ENCODE measurements around the gene MBOAT1. TPM values are rescaled to one million over a fixed set of nuclear protein-coding genes. Genes with fewer than 3 reads are reported as not detected.
A peak's percentile ranks its signal among the peaks of the same experiment; 100 is the strongest.

The MBOAT1 gene
- total and polyA plus RNA-seq, 12 donors = 1.5 to 7.9 (median 3.8) TPM

DNA sequence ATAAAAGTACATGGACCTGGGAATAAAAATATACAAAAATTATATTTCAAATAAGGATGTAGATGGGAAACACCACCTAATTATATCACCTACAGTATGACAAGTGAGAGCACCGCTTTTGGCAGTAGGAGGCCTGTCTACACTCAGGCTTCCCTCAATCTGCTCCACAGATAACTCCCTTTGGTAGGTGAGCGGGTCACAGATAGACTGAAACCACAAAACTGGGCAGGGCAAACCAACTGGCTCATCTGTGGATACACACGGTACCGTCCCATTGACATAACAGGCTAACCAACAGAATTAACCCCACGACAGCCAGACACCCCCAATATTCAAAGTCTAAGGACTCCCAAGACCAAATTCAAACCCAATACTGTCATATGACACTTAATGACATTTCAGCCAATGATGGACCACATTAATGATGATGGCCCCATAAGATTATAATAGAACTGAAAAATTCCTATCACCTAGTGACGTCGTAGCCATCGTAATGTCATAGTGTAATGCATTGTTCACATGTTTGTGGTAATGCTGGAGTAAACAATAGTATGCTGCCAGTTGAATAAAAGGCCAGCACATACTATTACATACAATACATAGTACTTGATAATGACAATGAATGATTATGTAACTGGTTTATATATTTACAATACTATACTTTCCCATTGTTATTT, 109.7 kb downstream of the MBOAT1 start:
- H3K9me3 ChIP-seq = no peaks in the 10 kb centered on the region
- peaks cover 0 to 85% (median 6%) of the 10 kb centered on the region in 9 donors for H3K36me3 ChIP-seq
- peaks cover 0 to 5% (median 0%) of the 10 kb centered on the region in 9 donors for H3K4me1 ChIP-seq
- 70 to 87% methylated on average over 8 of the region's 8 CpGs for WGBS, 2 donors
- H3K27ac ChIP-seq = no peak overlapping the region
- no peak for ATAC-seq
- H3K27me3 ChIP-seq = no peaks in the 10 kb centered on the region
- H3K4me3 ChIP-seq = no peak overlapping the region
- intact Hi-C loops (cut with DNase I) = no loop called here
- TF ChIP-seq, protein P1, sequence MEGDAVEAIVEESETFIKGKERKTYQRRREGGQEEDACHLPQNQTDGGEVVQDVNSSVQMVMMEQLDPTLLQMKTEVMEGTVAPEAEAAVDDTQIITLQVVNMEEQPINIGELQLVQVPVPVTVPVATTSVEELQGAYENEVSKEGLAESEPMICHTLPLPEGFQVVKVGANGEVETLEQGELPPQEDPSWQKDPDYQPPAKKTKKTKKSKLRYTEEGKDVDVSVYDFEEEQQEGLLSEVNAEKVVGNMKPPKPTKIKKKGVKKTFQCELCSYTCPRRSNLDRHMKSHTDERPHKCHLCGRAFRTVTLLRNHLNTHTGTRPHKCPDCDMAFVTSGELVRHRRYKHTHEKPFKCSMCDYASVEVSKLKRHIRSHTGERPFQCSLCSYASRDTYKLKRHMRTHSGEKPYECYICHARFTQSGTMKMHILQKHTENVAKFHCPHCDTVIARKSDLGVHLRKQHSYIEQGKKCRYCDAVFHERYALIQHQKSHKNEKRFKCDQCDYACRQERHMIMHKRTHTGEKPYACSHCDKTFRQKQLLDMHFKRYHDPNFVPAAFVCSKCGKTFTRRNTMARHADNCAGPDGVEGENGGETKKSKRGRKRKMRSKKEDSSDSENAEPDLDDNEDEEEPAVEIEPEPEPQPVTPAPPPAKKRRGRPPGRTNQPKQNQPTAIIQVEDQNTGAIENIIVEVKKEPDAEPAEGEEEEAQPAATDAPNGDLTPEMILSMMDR (IDR thresholded peaks at IDR 0.05) = no peak
- no peak for DNase-seq

DNA sequence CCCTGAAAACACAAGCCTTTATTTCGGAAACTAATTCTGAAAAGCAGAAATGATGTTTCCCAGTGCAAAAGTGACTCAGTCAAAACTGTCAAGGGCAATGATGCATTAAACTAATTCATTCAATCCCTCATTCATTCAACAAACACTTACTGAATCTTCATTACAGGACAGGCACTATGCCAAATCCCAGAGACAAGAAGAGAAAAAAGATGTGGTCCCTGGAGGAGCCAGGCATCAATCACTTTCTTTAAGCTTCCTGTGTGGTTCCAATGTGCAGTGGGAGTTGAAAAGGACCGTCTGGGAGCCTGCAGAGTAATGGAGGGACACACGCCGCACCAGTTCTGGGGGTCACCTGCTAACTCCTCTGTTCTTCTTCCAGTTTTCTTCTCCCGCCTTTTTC, 113.1 kb downstream of the MBOAT1 start:
- no peak overlapping the region for H3K4me3 ChIP-seq
- peaks cover 0 to 5% (median 0%) of the 10 kb centered on the region in 9 donors for H3K4me1 ChIP-seq
- H3K27ac ChIP-seq = no peak overlapping the region
- DNase-seq = no peak
- intact Hi-C loops (cut with DNase I) = loop anchor here in 2 of 10 donors (10.0 kb wide), 2 partner anchors 196 to 306 kb away; partner anchors contain the start of gene E2F3 (in 1 of the 2)
- TF ChIP-seq, protein P1 (IDR thresholded peaks at IDR 0.05) = no peak
- H3K9me3 ChIP-seq = no peaks in the 10 kb centered on the region
- 87 to 90% methylated on average over 5 of the region's 5 CpGs for WGBS, 2 donors
- ATAC-seq = no peak
- H3K36me3 ChIP-seq = peaks cover 0 to 54% (median 6%) of the 10 kb centered on the region in 9 donors
- no peaks in the 10 kb centered on the region for H3K27me3 ChIP-seq

DNA sequence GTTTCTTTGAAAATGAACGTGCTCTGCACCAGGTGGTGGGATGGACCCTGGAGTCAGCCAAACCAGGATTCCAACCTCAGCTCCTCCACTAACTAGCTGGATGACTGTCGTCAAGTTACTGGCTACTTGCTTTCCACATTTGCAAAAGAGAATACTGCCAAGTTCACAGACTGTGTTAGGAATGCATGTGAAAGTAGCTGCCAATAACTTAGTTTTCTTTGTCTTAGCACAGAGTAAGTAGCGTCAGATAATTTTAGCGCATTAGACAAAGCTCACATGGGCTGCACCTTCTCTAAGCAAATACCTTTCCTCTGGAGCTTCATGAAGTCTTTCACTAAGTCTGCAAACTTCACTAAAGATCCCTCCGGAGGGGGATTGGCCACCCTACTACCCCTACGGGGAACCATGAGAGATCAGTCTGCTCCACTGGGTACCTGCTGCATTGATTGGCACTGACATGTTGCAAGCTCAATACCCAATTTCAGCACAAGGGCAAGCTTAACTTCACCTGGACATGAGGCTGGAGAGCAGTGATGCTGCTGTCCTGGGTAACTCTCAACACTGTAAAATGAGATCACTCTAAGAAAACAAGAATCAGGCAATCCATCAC, 113.9 kb downstream of the MBOAT1 start:
- H3K4me3 ChIP-seq = no peak overlapping the region
- H3K27me3 ChIP-seq = no peaks in the 10 kb centered on the region
- intact Hi-C loops (cut with DNase I) = loop anchor here in 2 of 10 donors (10.0 kb wide), 2 partner anchors 196 to 306 kb away; partner anchors contain the start of gene E2F3 (in 1 of the 2)
- DNase-seq (no peak), ATAC-seq (peak in 1 of 8 donors; percentile 41)
- H3K27ac ChIP-seq = no peak overlapping the region
- peaks cover 0 to 46% (median 0%) of the 10 kb centered on the region in 9 donors for H3K36me3 ChIP-seq
- 46 to 59% methylated on average over 6 of the region's 6 CpGs for WGBS, 2 donors
- peaks cover 0 to 5% (median 0%) of the 10 kb centered on the region in 9 donors for H3K4me1 ChIP-seq
- H3K9me3 ChIP-seq = no peaks in the 10 kb centered on the region
- TF ChIP-seq, protein P1 (IDR thresholded peaks at IDR 0.05) = no peak

DNA sequence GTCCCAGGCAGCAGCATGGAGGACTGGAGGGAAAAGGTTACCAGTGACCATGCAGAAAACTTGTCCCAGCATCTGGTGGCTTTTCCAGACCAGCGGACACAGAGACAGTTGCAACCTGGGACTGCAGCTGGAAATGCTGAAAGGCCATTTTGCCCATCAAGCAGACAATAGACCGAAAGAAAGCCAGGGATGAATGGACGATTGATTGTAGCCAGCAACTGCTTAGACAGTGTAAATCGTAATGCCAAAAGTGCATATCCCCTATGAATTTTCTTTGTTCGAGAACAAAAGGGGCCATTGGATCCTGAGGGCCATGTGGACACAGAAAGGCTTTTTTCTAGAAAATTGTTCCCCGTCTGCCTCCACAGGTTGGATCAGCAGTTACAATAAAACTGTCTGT, 115.7 kb downstream of the MBOAT1 start:
- H3K9me3 ChIP-seq = no peaks in the 10 kb centered on the region
- DNase-seq (no peak), ATAC-seq (no peak)
- no peaks in the 10 kb centered on the region for H3K27me3 ChIP-seq
- no peak overlapping the region for H3K4me3 ChIP-seq
- intact Hi-C loops (cut with DNase I) = loop anchor here in 2 of 10 donors (10.0 kb wide), 2 partner anchors 198 to 308 kb away; partner anchors contain the start of gene E2F3 (in 1 of the 2)
- peaks cover 0 to 5% (median 0%) of the 10 kb centered on the region in 9 donors for H3K4me1 ChIP-seq
- TF ChIP-seq, protein P1 (IDR thresholded peaks at IDR 0.05) = no peak
- WGBS, 2 donors = 92 to 94% methylated on average over 6 of the region's 6 CpGs
- H3K36me3 ChIP-seq = peaks cover 0 to 30% (median 0%) of the 10 kb centered on the region in 9 donors
- no peak overlapping the region for H3K27ac ChIP-seq

Measured in heart right ventricle (tissue), 16 donors.